NCI-H2227 (cell line): ENCODE measurements around the gene MPRIP.

Experiments used
- DNase-seq: peaks from one replicate; lab custom pipeline; 2025; ENCODE audit not compliant: unreplicated experiment; lab: John Stamatoyannopoulos, UW

Gene MPRIP

DNA sequence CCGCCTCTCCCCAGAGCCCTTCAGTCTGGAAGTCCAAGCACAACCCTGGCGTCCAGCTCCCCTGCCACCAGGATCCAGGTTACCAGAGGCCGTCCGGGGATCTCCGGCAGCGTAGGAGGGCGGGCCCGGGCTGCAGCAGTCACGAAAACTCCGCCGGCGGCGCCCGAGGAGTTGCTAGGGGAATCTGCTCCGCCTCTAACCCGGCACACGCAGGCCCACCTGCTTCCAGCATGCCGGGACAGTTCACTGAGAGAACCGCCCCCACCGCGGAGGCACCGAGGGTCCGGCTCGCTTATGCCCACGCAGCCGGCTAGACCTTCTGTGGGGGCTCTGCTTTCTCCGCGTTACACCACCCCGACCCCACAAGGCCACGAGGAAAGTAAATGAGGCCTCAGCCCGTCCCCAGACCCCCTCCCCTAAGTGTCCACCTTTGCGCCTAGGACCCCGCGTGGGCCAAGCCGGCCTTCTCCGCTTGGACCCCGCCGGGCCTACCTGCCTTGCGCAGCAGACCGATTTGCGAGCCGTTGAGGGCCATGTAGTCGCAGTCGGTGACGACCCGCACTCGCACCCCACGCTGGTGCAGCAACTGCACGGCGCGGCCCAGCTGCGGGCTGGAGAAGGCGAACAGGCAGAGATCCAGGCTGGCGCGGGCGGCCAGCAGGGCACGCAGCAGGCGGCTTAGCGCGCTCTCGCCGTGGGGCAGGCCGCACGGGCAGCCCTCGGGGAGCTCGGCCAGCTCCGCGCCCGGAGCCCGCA, 163.3 kb downstream of the MPRIP start:
- DNase-seq: peak; percentile 51

GRCh38 chr17:17206124-17206912, 164.1 kb downstream of the MPRIP start, which contains the start of gene PLD6:
PLD6 (minus strand) TSS chr17:17206333; CDS start chr17:17206286, 47 bp downstream.
- peak; percentile 89 for DNase-seq

GRCh38 chr17:17206913-17207335, 164.7 kb downstream of the MPRIP start:
- no peak for DNase-seq

- DNase-seq: no peak
Measured at GRCh38 chr17:17207998-17208397, 165.7 kb downstream of the MPRIP start.

DNA sequence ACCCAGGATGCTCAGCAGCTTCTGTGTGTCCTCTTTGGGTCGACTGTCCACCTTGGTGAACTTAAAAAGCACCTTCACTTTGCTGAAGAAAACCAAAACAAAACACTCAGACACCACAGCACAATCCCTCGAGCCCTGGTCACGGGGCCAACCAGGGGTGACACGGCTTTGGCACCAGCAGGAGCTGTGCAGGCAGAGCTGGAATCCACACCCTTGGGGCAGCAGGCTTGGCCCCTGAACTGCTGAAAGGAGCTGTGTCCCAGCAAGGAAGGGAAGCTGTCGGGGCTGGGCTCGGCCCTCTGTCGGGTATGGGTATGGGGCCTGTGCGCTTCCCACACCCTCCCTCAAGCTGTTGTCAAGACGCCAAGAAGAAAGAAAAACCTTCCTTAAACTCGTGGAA, 171.5 kb downstream of the MPRIP start:
- DNase-seq: no peak

DNA sequence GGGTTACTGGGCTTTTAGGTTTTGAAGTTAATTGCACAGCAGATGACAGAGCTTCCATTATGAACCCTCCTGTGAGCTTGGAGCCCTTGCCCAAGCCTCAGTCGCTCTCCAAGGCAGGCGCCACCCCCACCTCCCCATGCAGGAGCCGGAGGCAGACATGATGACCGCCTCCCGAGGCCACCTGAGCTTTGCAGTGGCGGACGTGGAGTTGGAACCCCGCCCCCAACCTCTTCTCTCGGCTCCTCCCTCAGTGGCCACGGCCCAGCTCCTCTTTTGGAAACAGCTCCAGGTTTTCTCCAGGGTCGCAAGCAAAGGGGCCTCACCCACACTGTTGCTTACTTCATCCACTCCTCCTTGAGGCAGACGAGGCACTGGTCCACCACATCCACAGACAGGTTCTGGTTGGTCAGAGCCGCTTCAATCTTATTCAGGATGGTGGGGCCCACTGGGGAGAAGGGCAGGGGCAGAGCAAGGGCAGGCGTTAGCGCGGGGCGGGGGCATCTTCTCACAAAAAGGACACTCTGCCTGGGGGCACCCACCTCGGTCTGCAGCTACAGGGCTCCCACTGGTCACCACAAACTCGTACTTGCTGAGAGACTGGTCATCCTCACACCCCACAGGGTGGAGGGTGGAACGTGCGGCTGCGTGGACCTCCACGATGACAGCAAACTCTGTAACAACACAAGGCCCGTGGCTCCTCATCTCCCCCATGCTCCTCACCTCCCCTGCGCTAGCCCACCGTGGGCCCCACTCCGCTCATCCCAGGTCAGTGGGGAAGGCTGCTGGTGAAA, 172.6 kb downstream of the MPRIP start:
- DNase-seq: no peak

- DNase-seq: no peak
Measured at GRCh38 chr17:17215575-17215974, 173.3 kb downstream of the MPRIP start.

- no peak for DNase-seq
Measured at GRCh38 chr17:17216236-17216635, 174.0 kb downstream of the MPRIP start.

- no peak for DNase-seq
Measured at GRCh38 chr17:17216776-17217175, 174.5 kb downstream of the MPRIP start.

GRCh38 chr17:17217995-17218394, 175.7 kb downstream of the MPRIP start:
- no peak for DNase-seq

GRCh38 chr17:17220529-17220928, 178.3 kb downstream of the MPRIP start:
- no peak for DNase-seq

GRCh38 chr17:17221329-17221728, 179.1 kb downstream of the MPRIP start:
- no peak for DNase-seq

- no peak for DNase-seq
Measured at GRCh38 chr17:17223736-17224135, 181.5 kb downstream of the MPRIP start.

- DNase-seq: no peak
Measured at GRCh38 chr17:17224137-17224536, 181.9 kb downstream of the MPRIP start.

- DNase-seq: no peak
Measured at GRCh38 chr17:17225901-17226300, 183.6 kb downstream of the MPRIP start.

DNA sequence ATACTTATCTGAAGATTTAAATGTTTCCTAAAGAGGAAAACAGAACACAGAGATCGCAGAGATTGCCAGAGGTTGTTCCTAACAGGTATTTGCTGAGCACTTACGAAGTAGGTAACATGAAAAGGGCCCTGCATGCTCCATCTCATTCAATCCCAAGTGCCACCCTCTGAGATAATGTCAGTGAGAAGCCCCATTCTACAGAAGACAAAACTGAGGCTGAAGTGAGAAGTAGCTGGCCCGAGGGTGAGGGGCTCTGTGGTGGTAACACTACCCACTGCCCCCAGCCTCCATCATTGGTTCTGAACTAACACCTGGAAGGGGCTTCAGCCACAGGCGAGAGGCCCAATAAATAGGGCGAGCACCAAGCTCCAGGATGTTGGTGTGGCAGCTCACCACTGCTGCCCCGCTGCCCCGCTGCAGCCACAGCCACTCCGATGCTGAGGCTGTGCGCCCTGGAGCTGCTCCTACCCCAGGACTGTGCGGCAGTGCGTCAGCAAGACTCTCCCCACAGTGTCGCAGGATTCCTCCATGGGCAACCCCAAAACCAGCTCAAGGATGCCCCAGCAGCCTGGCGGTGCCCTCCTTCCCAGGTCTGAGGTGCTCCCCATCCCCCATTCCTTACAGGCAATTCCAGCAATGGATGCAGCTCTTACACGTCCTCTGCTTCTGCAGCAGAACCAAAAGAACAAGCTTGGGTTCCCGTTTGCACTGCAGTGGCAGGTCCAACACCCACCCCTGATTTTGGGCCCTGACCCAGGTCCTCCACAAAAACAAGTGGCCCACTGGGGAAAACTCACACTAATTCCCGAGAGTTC, 184.4 kb downstream of the MPRIP start:
- no peak for DNase-seq

DNA sequence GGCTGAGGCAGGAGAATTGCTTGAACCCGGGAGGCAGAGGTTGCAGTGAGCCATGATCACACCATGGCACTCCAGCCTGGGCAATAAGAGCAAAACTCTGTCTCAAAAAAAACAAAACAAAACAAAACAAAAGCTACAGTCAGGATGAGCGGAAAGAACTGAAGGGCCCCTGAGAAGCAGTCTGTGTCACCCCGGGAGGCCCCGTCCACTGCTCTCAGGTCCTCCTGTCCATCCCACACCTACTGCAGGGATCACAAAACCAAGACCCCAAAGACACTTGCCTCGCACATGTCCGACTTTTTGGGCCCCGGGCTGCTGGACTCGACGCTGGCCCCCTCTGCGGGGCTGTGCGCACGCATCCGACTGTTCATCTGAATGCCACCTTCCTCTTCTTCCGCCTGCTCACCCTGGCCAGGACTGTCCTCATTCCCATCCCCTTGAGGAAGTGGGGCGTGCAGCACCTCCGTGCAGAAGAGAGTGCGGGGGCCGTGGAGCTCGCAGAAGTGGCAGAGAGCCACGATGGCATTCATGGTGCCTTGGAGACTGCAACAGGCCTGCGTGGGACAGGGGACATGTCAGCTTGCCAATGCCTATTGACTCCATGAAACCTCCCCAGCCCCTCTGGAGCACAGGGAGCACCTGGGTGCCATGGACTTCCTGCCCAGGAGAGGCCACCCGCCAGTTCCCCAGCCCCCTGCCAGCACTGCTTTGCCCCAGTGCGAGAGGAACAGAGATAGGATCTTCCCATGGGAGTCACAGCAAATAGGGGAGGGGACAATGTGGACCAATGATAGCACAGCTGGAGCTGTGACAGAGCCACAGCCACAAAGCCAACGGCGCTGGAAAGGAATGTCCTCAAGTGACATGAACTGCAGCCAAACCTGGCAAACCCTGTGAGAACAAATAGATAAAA, 185.6 kb downstream of the MPRIP start:
- DNase-seq: no peak

DNA sequence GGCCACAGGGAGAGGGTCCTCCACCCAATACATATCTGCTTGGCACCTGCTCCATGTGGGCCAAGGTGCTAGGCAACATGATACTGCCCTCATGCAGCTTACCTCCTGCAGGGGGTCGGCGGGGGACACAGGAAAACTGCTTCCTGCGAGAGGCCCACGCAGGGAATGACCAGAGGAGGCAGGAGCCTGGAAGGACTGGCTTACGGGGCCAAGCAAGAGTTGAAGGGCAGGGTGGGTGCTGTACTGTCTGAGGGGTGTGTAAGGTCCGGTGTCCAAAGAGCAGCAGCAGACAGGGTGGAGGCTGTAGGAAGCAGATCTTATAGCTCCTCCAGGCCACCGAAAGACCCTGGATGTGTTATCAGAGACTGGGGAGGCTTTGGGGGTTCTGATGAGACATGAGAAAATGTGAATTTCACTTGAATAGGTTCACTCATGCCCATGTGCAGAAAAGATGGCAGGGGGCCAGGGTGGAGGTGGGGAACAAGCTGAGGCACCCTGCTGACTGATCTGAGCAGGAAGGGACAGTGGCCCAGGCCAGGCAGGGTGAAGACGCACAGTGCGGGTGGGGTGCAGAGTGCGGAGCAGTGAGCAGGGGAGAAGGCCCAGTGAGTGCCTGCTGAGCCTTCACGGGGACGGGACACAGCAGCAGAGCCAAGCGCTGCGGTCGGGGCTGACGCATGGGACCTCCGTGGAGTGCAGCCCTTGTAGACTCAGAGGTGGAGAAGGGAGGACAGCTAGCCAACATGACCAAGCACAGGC, 186.4 kb downstream of the MPRIP start:
- DNase-seq: no peak
